ENCODE data around the gene ANXA6.

DNA sequence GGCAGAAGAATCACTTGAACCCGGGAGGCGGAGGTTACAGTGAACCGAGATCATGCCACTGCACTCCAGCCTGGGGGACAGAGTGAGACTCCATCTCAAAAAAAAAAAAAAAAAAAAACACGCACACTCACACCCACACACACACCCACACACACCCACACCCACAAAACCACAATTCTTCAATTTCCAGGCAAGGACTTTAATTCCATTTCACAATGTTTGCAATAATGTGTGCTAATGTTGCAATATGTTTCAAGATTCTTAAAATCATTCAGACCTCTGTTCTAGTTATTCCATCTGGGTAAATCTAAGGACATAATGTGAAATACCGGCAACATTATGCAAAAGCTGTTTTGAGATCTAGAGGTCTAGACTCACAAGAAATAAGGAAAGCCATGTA is 38.0 kb upstream of the ANXA6 start:
- TF ChIP-seq, protein P1, sequence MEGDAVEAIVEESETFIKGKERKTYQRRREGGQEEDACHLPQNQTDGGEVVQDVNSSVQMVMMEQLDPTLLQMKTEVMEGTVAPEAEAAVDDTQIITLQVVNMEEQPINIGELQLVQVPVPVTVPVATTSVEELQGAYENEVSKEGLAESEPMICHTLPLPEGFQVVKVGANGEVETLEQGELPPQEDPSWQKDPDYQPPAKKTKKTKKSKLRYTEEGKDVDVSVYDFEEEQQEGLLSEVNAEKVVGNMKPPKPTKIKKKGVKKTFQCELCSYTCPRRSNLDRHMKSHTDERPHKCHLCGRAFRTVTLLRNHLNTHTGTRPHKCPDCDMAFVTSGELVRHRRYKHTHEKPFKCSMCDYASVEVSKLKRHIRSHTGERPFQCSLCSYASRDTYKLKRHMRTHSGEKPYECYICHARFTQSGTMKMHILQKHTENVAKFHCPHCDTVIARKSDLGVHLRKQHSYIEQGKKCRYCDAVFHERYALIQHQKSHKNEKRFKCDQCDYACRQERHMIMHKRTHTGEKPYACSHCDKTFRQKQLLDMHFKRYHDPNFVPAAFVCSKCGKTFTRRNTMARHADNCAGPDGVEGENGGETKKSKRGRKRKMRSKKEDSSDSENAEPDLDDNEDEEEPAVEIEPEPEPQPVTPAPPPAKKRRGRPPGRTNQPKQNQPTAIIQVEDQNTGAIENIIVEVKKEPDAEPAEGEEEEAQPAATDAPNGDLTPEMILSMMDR (conservative IDR thresholded peaks at IDR 0.05; ENCODE audit: low read depth, low read length) = no peak
- no peak for TF ChIP-seq EZH2 (IDR thresholded peaks at IDR 0.05; ENCODE audit: borderline replicate concordance, low read depth, low read length, poor library complexity, severe bottlenecking)

All from A673 (cell line).